Transverse colon (tissue), 4 donors: Measurements from ENCODE around the gene TM9SF1. TPM values are rescaled to one million over a fixed set of nuclear protein-coding genes. Genes with fewer than 3 reads are reported as not detected.

ENCODE experiments used
- DNase-seq: peaks from one replicate; pipeline ENCODE4 v3.0.0-alpha.2; 2019
- H3K27ac ChIP-seq, 4 donors: fragments of 200-600 bp; sonication (generic); 2 replicates each; pipeline ENCODE4 v1.5.1; 2016 to 2018; ENCODE audit warnings: inconsistent platforms in 4 of 4
- H3K27me3 ChIP-seq: fragments of 200-600 bp; sonication (generic); 2 replicates; pipeline ENCODE4 v1.5.1; 2017; ENCODE audit warnings: inconsistent platforms
- H3K36me3 ChIP-seq, 4 donors: fragments of 200-600 bp; sonication (generic); 2 replicates each; pipeline ENCODE4 v1.5.1; 2017 to 2019; ENCODE audit warnings: inconsistent platforms in 4 of 4
- H3K4me1 ChIP-seq, 4 donors: fragments of 200-600 bp; sonication (generic); 2 replicates each; pipeline ENCODE4 v1.5.1; 2017 to 2020; ENCODE audit warnings: inconsistent platforms in 4 of 4
- H3K4me3 ChIP-seq, 4 donors: fragments of 200-600 bp; sonication (generic); 1 replicate in 1 of 4; 2 replicates in 3 of 4; pipeline versions ENCODE4 v1.5.1 to v1.6.1; 2017 to 2019; ENCODE audit warnings: inconsistent platforms in 4 of 4
- H3K9me3 ChIP-seq, 2 donors: fragments of 200-600 bp; sonication (generic); 2 replicates each; pipeline ENCODE4 v1.5.1; 2017 to 2019; ENCODE audit warnings: inconsistent platforms in 2 of 2
- CTCF ChIP-seq, 5 experiments: fragments of 200-600 bp in 3 of 5; fragments of 450-650 bp in 2 of 5; sonication (generic) in 3 of 5; IDR thresholded peaks; 1 replicate in 2 of 5; 2 replicates in 3 of 5; pipeline ENCODE4 v1.5.1; 2016 to 2017; ENCODE audit warnings: antibody characterized with exemption in 5 of 5, inconsistent platforms in 3 of 5, mild to moderate bottlenecking in 2 of 5, moderate library complexity in 1 of 5
- EP300 ChIP-seq: sonication (generic); formaldehyde crosslinking; IDR thresholded peaks from one replicate; pipeline ENCODE4 v1.6.1; 2017; ENCODE audit warnings: antibody characterized with exemption, low read depth
- POLR2A ChIP-seq: fragments of 450-650 bp; IDR thresholded peaks from one replicate; pipeline ENCODE4 v1.6.1; 2016; ENCODE audit warnings: antibody characterized with exemption, mild to moderate bottlenecking, moderate library complexity
- POLR2AphosphoS5 ChIP-seq, 3 donors: sonication (generic); formaldehyde crosslinking; IDR thresholded peaks; one replicate each; pipeline ENCODE4 v1.6.1; 2016; ENCODE audit warnings: antibody characterized with exemption in 3 of 3
- WGBS, 2 donors: methylation state at CpG; one replicate each; pipeline ENCODE4 v1.1.5; 2018; ENCODE audit warnings: low coverage in 1 of 2; 5-methylcytosine and 5-hydroxymethylcytosine counted together
- in situ Hi-C, 4 donors: fragments of 200-750 bp; cut with MboI; loops; one replicate each; pipeline versions ENCODE4 v1.15.0 to v1.15.1; 2017; ENCODE audit warnings: low sequenced_read_pairs in 3 of 4, low pct_ligation_motif_present in 1 of 4, low pct_unique_long_range_greater_than_20kb in 1 of 4
- intact Hi-C: fragments of 100-400 bp; cut with DNase I; formaldehyde crosslinking; loops from one replicate; pipeline ENCODE4 v1.15.1; 2023; ENCODE audit warnings: low total_unique reads
- total RNA-seq, 4 donors: library from RNA; depleted of rRNA; stranded (reverse); fragments of >200 nt; gene quantifications; one replicate each; pipeline ENCODE4 v1.1.0, GENCODE V29; 2016

The TM9SF1 gene
- total RNA-seq, 4 donors from 2014 or later, result 32.9 to 127 (median 63.9) TPM

- Histone ChIP-seq H3K9me3 (no peaks in the 10 kb centered on the region), H3K27ac (no peak overlapping the region), H3K4me1 (peaks cover 12 to 20% (median 12%) of the 10 kb centered on the region in 4 donors), H3K36me3 (peaks cover 0 to 15% (median 0%) of the 10 kb centered on the region in 4 donors), H3K4me3 (no peak overlapping the region), H3K27me3 (no peaks in the 10 kb centered on the region)
- WGBS, 2 donors, result 80 to 95% methylated on average over 1 to 11 of the region's 11 CpGs
- no peak for TF ChIP-seq CTCF (IDR thresholded peaks at IDR 0.05)
- TF ChIP-seq POLR2A, result no peak
- DNase-seq, result no peak
- in situ Hi-C loops (no loop called here), intact Hi-C loops (no loop called here)
Observed at GRCh38 chr14:24185741-24186140, 9.5 kb downstream of the TM9SF1 start.

- in situ Hi-C loops (no loop called here), intact Hi-C loops (no loop called here)
- peaks cover 0 to 20% (median 0%) of the 10 kb centered on the region in 4 donors for H3K36me3 ChIP-seq
- DNase-seq, result no peak
- TF ChIP-seq POLR2AphosphoS5 (IDR thresholded peaks at IDR 0.05), result no peak
- no peak for TF ChIP-seq CTCF (IDR thresholded peaks at IDR 0.05)
- TF ChIP-seq EP300, result no peak
- no peak for TF ChIP-seq POLR2A
- H3K27me3 ChIP-seq, result no peaks in the 10 kb centered on the region
- peaks cover 12 to 20% (median 15%) of the 10 kb centered on the region in 4 donors for H3K4me1 ChIP-seq
- no peaks in the 10 kb centered on the region for H3K9me3 ChIP-seq
- 99% methylated on average over 7 of the region's 7 CpGs; no CpG with 5 or more reads in 1 of the 2 donors for WGBS, 2 donors
- H3K4me3 ChIP-seq, result no peak overlapping the region
- no peak overlapping the region for H3K27ac ChIP-seq
Observed at GRCh38 chr14:24185026-24185425, 10.2 kb downstream of the TM9SF1 start.

- Histone ChIP-seq H3K27me3 (no peaks in the 10 kb centered on the region), H3K9me3 (no peaks in the 10 kb centered on the region), H3K27ac (no peak overlapping the region), H3K4me1 (peaks cover 17 to 24% (median 18%) of the 10 kb centered on the region in 4 donors), H3K36me3 (peaks cover 0 to 25% (median 0%) of the 10 kb centered on the region in 4 donors), H3K4me3 (no peak overlapping the region)
- intact Hi-C loops (no loop called here), in situ Hi-C loops (no loop called here)
- no peak for DNase-seq
- 88% methylated on average over 19 of the region's 19 CpGs; no CpG with 5 or more reads in 1 of the 2 donors for WGBS, 2 donors
- TF ChIP-seq POLR2A, result no peak
- TF ChIP-seq EP300, result no peak
- TF ChIP-seq CTCF (IDR thresholded peaks at IDR 0.05), result no peak
- TF ChIP-seq POLR2AphosphoS5 (IDR thresholded peaks at IDR 0.05), result no peak
Observed at GRCh38 chr14:24184104-24184970, 10.9 kb downstream of the TM9SF1 start.

GRCh38 chr14:24183014-24183481 lies 12.2 kb downstream of the TM9SF1 start:
- in situ Hi-C loops, result no loop called here
- H3K4me3 ChIP-seq, result no peak overlapping the region

More at GRCh38 chr14:24183014-24183481, 12.2 kb downstream of the TM9SF1 start:
- Histone ChIP-seq H3K4me1 (peaks cover 12 to 19% (median 14%) of the 10 kb centered on the region in 4 donors), H3K27ac (no peak overlapping the region), H3K36me3 (peaks cover 0 to 27% (median 0%) of the 10 kb centered on the region in 4 donors), H3K9me3 (no peaks in the 10 kb centered on the region), H3K27me3 (no peaks in the 10 kb centered on the region)
- DNase-seq, result no peak
- WGBS, 2 donors, result 97% methylated on average over 14 of the region's 15 CpGs; no CpG with 5 or more reads in 1 of the 2 donors
- intact Hi-C loops, result no loop called here
- TF ChIP-seq POLR2A (no peak), EP300 (no peak), POLR2AphosphoS5 (IDR thresholded peaks at IDR 0.05) (no peak), CTCF (IDR thresholded peaks at IDR 0.05) (no peak)
